WTC11 (cell line): Measurements from ENCODE around the gene RAPH1.

Source experiments
- NFYB ChIP-seq: sonication (generic); formaldehyde crosslinking; conservative IDR thresholded peaks from 2 replicates; pipeline ENCODE4 v1.8.0; 2022; ENCODE audit warnings: low read depth, missing genetic modification reagents
- ZNF121 ChIP-seq: sonication (generic); formaldehyde crosslinking; IDR thresholded peaks from 2 replicates; pipeline ENCODE4 v1.8.0; 2023; ENCODE audit warnings: missing genetic modification reagents
- ZNF671 ChIP-seq: fragments of 250-450 bp; sonication (Bioruptor Pico); IDR thresholded peaks from 2 replicates; pipeline ENCODE4 v1.8.0; 2021; ENCODE audit warnings: mild to moderate bottlenecking
- TF ChIP-seq, protein P1 (sequence below): fragments of 200-600 bp; IDR thresholded peaks from 2 replicates; pipeline ENCODE4 v1.8.0; 2022; ENCODE audit warnings: antibody characterized with exemption
- TF ChIP-seq, protein P2 (sequence below): sonication (generic); formaldehyde crosslinking; IDR thresholded peaks from 2 replicates; pipeline ENCODE4 v1.8.1; 2023; ENCODE audit warnings: mild to moderate bottlenecking, missing genetic modification reagents, moderate library complexity
- TF ChIP-seq, protein P3 (sequence below): sonication (generic); formaldehyde crosslinking; IDR thresholded peaks from 2 replicates; pipeline ENCODE4 v1.8.1; 2023; ENCODE audit warnings: mild to moderate bottlenecking, missing genetic modification reagents

DNA sequence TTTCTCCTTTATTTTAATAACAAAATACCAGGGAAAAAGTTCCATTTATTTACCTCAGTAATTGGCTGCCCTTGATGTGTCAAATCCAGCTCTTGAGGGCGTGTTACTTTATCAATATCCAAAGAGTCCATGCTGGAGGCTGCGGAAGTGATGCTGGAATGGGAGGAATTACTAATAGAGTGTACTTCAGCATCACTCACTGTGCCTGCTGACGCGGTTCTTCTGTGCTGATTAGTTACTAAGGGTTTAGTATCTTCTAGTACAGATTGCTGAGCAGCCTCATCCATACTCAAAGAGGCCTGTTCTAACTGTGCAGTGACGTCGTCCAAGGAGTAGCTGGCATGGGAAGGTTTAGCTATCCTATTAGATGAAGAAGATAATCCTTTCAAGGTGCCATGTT lies 45.6 kb downstream of the RAPH1 start:
- no peak for TF ChIP-seq ZNF671 (CRISPR knock-in tag)
- TF ChIP-seq, protein P1, sequence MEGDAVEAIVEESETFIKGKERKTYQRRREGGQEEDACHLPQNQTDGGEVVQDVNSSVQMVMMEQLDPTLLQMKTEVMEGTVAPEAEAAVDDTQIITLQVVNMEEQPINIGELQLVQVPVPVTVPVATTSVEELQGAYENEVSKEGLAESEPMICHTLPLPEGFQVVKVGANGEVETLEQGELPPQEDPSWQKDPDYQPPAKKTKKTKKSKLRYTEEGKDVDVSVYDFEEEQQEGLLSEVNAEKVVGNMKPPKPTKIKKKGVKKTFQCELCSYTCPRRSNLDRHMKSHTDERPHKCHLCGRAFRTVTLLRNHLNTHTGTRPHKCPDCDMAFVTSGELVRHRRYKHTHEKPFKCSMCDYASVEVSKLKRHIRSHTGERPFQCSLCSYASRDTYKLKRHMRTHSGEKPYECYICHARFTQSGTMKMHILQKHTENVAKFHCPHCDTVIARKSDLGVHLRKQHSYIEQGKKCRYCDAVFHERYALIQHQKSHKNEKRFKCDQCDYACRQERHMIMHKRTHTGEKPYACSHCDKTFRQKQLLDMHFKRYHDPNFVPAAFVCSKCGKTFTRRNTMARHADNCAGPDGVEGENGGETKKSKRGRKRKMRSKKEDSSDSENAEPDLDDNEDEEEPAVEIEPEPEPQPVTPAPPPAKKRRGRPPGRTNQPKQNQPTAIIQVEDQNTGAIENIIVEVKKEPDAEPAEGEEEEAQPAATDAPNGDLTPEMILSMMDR = no peak
- TF ChIP-seq, protein P2, sequence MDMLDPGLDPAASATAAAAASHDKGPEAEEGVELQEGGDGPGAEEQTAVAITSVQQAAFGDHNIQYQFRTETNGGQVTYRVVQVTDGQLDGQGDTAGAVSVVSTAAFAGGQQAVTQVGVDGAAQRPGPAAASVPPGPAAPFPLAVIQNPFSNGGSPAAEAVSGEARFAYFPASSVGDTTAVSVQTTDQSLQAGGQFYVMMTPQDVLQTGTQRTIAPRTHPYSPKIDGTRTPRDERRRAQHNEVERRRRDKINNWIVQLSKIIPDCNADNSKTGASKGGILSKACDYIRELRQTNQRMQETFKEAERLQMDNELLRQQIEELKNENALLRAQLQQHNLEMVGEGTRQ = no peak
- TF ChIP-seq ZNF121 (CRISPR knock-in tag) = no peak
- TF ChIP-seq, protein P3, sequence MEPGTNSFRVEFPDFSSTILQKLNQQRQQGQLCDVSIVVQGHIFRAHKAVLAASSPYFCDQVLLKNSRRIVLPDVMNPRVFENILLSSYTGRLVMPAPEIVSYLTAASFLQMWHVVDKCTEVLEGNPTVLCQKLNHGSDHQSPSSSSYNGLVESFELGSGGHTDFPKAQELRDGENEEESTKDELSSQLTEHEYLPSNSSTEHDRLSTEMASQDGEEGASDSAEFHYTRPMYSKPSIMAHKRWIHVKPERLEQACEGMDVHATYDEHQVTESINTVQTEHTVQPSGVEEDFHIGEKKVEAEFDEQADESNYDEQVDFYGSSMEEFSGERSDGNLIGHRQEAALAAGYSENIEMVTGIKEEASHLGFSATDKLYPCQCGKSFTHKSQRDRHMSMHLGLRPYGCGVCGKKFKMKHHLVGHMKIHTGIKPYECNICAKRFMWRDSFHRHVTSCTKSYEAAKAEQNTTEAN = no peak
- no peak for TF ChIP-seq NFYB
